Endothelial cell of umbilical vein (primary cell): ENCODE results near the gene TNPO1.

ENCODE experiments used
- EZH2 ChIP-seq: IDR thresholded peaks from 2 replicates; pipeline ENCODE4 v1.6.1; 2012; ENCODE audit warnings: borderline replicate concordance, low read depth, mild to moderate bottlenecking, moderate library complexity, low read length, inconsistent platforms; ENCODE audit not compliant: severe bottlenecking
- FOS ChIP-seq: IDR thresholded peaks from 2 replicates; pipeline ENCODE4 v1.6.1; 2011; ENCODE audit warnings: mild to moderate bottlenecking, low read length, moderate library complexity, borderline replicate concordance; ENCODE audit not compliant: insufficient read depth
- GATA2 ChIP-seq: IDR thresholded peaks from 2 replicates; pipeline ENCODE4 v1.7.0; 2011; ENCODE audit warnings: low read depth, mild to moderate bottlenecking, moderate library complexity, mixed read lengths, low read length; ENCODE audit not compliant: insufficient read length, insufficient read depth
- JUN ChIP-seq: IDR thresholded peaks from 2 replicates; pipeline ENCODE4 v1.6.1; 2011; ENCODE audit warnings: borderline replicate concordance, low read depth; ENCODE audit not compliant: insufficient read length, insufficient read depth
- MYC ChIP-seq: IDR thresholded peaks from one replicate; pipeline ENCODE4 v1.6.1; 2011; ENCODE audit warnings: mild to moderate bottlenecking, low read depth, low read length
- POLR2A ChIP-seq: IDR thresholded peaks from 2 replicates; pipeline ENCODE4 v1.6.1; 2012; ENCODE audit warnings: low read depth, mild to moderate bottlenecking, control low read depth, low read length
- POLR2AphosphoS5 ChIP-seq: IDR thresholded peaks from 2 replicates; pipeline ENCODE4 v1.6.1; 2012; ENCODE audit warnings: low read depth, mild to moderate bottlenecking, control low read depth, low read length, moderate library complexity; ENCODE audit not compliant: insufficient read depth
- TF ChIP-seq, protein P1 (sequence below), 2 donors: IDR thresholded peaks; 1 replicate in 1 of 2; 2 replicates in 1 of 2; pipeline ENCODE4 v1.5.1; 2011; ENCODE audit warnings: low read length in 2 of 2, mild to moderate bottlenecking in 2 of 2, moderate library complexity in 2 of 2, control low read depth in 1 of 2, inconsistent platforms in 1 of 2, low read depth in 1 of 2; ENCODE audit not compliant: insufficient read depth in 1 of 2; ENCODE audit errors: extremely low read depth in 1 of 2
- TF ChIP-seq, protein P2 (sequence below): IDR thresholded peaks from 2 replicates; pipeline ENCODE4 v1.6.1; 2011; ENCODE audit not compliant: insufficient read depth, insufficient read length

DNA sequence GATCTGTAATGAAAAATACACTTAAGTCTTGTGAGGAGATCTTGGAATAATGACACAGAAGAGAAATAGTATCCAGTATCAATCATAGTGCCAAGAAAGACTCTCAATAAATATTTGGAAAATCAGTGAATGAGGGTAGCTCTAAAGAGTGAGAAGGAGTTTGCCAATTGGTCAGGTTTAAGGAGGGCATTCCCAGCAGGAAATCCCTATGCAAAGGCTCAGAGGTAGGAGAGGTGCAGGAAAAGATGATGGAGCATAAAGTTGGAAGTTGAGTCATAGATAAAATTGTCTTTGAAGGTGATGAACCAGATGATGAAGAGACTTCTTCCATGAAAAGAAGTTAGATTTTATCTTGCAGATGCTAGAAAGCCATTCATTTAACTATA, 27.8 kb downstream of the TNPO1 start:
- TF ChIP-seq, protein P1, sequence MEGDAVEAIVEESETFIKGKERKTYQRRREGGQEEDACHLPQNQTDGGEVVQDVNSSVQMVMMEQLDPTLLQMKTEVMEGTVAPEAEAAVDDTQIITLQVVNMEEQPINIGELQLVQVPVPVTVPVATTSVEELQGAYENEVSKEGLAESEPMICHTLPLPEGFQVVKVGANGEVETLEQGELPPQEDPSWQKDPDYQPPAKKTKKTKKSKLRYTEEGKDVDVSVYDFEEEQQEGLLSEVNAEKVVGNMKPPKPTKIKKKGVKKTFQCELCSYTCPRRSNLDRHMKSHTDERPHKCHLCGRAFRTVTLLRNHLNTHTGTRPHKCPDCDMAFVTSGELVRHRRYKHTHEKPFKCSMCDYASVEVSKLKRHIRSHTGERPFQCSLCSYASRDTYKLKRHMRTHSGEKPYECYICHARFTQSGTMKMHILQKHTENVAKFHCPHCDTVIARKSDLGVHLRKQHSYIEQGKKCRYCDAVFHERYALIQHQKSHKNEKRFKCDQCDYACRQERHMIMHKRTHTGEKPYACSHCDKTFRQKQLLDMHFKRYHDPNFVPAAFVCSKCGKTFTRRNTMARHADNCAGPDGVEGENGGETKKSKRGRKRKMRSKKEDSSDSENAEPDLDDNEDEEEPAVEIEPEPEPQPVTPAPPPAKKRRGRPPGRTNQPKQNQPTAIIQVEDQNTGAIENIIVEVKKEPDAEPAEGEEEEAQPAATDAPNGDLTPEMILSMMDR (IDR thresholded peaks at IDR 0.05; ENCODE audit: extremely low read depth in 1 of 2, insufficient read depth in 1 of 2, low read depth in 1 of 2, low read length in 2 of 2) = no peak
- TF ChIP-seq POLR2AphosphoS5 (no peak), POLR2A (no peak), EZH2 (no peak), MYC (no peak), JUN (no peak), GATA2 (peak; percentile 82), FOS (peak; percentile 31)
- TF ChIP-seq, protein P2, sequence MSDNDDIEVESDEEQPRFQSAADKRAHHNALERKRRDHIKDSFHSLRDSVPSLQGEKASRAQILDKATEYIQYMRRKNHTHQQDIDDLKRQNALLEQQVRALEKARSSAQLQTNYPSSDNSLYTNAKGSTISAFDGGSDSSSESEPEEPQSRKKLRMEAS = no peak
